Cardiac muscle cell (in vitro differentiated cells and primary cell): ENCODE results near the gene MXD3. TPM values are rescaled to one million over a fixed set of nuclear protein-coding genes. Genes with fewer than 3 reads are reported as not detected.

Experiments
- DNase-seq, 2 donors: peaks; one replicate each; pipeline versions ENCODE4 v3.0.0 to v3.0.0-alpha.2; 2010 to 2017; ENCODE audit warnings: low read depth in 1 of 2, low spot score in 1 of 2
- H3K27ac ChIP-seq: fragments of 200-600 bp; sonication (generic); 2 replicates; pipeline ENCODE4 v1.5.1; 2016
- H3K27me3 ChIP-seq: fragments of 200-600 bp; sonication (generic); 2 replicates; pipeline ENCODE4 v1.6.0; 2016; ENCODE audit warnings: control low read depth
- H3K36me3 ChIP-seq: fragments of 200-600 bp; sonication (generic); 2 replicates; pipeline ENCODE4 v1.5.1; 2016; ENCODE audit warnings: control low read depth
- H3K4me1 ChIP-seq: fragments of 200-600 bp; sonication (generic); 2 replicates; pipeline ENCODE4 v1.8.1; 2017; ENCODE audit warnings: low read depth, mild to moderate bottlenecking, mixed run types
- H3K4me3 ChIP-seq: fragments of 200-600 bp; sonication (generic); 2 replicates; pipeline ENCODE4 v1.5.1; 2016; ENCODE audit warnings: mild to moderate bottlenecking
- H3K9me3 ChIP-seq: fragments of 200-600 bp; sonication (generic); 2 replicates; pipeline ENCODE4 v1.5.1; 2017; ENCODE audit warnings: low read depth, mild to moderate bottlenecking, control low read depth
- polyA plus RNA-seq: library from polyadenylated mRNA; unstranded; fragments of >200 nt; fragmentation: Nextera tagmentation; extraction: Ambion mirVana; gene quantifications from 2 replicates; pipeline ENCODE4 v1.2.1, GENCODE V29; 2016
- total RNA-seq: library from RNA; depleted of rRNA; stranded (reverse); fragments of >200 nt; gene quantifications from 2 replicates; pipeline ENCODE4 v1.2.3, GENCODE V29; 2016
- TF ChIP-seq, protein P1 (sequence below): IDR thresholded peaks from 2 replicates; pipeline ENCODE4 v1.5.1; 2012; ENCODE audit warnings: low read depth, mild to moderate bottlenecking, low read length

MXD3 gene
- total and polyA plus RNA-seq, 2 experiments from 2014 or later: 7.3 to 112 TPM

DNA sequence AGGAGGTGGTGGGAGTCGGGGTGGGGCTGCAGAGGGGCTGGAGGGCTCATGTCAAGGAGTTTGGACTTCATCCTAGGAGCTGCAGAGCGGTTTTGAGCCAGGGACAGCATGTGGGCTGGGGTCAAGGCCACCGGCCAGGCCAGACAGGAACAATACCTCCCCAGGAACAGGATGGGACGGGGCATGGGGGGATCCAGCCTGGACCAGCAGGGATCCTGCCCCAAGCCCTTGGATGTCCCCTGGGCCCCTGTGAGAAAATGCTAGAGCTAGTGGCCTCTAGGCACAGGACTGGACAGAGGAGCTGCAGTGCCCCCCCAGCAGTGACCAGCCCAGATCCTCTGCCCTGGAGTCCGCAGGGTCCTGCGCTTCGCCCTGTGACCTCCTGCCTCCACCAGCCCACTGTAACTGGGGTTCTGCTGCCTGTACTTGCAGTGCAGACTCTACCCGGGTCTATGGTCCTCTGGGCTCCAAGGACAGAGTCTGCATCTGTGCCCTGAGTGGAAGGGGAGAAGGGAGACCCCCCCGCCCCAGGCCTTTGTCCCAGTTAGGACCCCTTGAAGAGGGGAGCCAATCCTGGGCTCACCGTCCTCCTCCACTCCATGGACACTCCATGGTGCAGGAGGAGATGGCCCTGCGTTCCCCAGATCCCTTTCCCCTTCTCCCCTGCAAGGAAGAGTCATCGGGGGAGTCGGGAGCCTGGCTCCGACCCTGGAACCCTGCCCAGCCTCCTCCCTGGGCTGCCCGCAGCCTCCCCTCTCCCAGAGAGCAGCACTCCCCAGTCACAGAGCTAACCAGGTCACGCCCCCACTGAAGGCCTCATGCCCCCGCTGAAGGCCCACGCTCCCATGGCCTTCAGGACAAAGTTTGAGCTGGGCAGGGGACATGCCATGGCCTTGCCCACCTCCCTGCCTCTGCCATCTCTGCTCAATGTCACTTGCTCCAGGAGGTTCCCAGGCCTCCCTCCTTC is 3.0 kb upstream of the MXD3 start:
- Histone ChIP-seq H3K36me3 (no peaks in the 10 kb centered on the region), H3K4me1 (no peaks in the 10 kb centered on the region), H3K27ac (no peak overlapping the region), H3K9me3 (no peaks in the 10 kb centered on the region), H3K27me3 (no peaks in the 10 kb centered on the region), H3K4me3 (no peak overlapping the region)
- TF ChIP-seq, protein P1, sequence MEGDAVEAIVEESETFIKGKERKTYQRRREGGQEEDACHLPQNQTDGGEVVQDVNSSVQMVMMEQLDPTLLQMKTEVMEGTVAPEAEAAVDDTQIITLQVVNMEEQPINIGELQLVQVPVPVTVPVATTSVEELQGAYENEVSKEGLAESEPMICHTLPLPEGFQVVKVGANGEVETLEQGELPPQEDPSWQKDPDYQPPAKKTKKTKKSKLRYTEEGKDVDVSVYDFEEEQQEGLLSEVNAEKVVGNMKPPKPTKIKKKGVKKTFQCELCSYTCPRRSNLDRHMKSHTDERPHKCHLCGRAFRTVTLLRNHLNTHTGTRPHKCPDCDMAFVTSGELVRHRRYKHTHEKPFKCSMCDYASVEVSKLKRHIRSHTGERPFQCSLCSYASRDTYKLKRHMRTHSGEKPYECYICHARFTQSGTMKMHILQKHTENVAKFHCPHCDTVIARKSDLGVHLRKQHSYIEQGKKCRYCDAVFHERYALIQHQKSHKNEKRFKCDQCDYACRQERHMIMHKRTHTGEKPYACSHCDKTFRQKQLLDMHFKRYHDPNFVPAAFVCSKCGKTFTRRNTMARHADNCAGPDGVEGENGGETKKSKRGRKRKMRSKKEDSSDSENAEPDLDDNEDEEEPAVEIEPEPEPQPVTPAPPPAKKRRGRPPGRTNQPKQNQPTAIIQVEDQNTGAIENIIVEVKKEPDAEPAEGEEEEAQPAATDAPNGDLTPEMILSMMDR: no peak
- no peak for DNase-seq

DNA sequence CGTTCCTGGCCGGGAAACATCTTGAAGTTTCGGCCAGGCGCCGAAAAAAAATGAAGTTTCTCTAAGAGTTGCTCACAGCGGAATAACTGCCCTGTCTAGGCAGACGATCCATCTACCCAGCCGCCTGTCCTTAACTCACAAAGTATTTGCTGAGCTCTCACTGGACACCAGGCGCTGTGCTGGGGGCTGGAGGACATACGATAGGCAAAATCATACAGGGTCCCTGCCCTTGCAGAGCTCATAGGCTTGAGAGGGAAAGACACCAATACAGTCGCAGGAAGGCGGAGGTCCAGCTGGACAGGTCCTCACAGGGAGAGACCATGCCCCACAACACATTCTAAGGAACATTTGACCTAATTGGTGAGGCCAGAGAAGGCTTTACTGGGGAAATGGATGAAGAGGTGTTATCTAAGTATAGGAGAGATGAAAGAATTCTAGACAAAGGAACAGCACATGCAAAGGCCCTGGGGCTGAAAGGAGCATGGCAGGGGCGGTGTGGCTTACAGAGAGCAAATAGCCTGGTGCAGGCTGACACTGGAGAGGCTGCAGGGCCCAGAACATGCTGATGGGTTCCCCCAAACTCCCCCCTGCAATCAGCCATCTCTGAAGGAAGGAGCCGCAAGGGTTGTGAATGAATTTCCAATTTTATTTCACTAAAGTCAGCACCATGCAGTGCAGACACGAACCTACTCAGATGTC is 2.0 kb upstream of the MXD3 start:
- H3K4me1 ChIP-seq: no peaks in the 10 kb centered on the region
- no peak overlapping the region for H3K27ac ChIP-seq
- H3K4me3 ChIP-seq: no peak overlapping the region
- H3K27me3 ChIP-seq: no peaks in the 10 kb centered on the region
- H3K9me3 ChIP-seq: no peaks in the 10 kb centered on the region
- H3K36me3 ChIP-seq: no peaks in the 10 kb centered on the region
- DNase-seq: no peak
- TF ChIP-seq, protein P1: no peak

DNA sequence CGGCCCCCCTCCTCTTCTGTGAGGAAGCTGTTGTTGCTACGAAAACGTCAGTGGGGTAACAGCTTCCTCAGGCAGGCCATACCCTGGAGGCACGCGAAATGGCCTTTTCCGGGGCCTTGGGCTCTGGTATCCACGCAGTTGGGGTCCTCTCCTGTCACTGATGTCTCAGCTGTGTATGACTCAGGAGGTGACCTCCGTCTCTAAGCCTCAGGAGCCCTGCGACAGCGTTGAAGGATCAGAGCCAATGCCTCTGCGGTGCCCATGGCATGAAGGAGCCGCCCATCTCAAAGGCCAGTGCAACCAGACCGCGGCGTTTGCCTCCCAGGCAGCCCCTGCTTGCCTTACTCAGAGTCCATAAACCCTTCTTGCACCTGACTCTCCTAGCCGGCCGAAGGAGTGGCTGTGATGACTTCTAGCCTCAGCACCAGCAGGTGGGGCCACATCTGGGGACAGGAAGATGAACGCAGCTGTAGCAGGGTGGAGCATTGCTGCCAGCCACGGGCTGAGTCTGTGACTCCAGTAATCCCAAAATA is 1.0 kb upstream of the MXD3 start:
- Histone ChIP-seq H3K36me3 (no peaks in the 10 kb centered on the region), H3K27me3 (no peaks in the 10 kb centered on the region), H3K9me3 (no peaks in the 10 kb centered on the region), H3K4me3 (peak overlapping the region; percentile 6), H3K27ac (no peak overlapping the region), H3K4me1 (no peaks in the 10 kb centered on the region)
- TF ChIP-seq, protein P1: no peak
- peak in 1 of 2 donors; percentile 20 for DNase-seq

DNA sequence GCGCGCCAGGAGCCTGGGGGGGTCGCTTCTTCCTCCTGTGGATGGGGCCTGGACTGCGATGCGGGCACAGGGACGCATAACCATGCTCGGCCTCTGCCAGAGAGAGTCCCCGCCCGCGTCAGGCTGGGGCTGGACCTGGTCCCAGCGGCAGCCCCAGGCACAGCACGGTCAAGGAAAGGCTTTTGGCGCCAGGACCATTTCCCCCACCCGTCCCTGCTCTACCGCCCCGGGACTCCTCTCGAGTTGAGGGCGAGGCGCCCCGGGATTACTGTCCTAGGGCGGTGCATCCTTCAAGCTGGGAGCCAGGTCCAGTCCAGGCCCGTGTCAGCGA is 341 bp downstream of the MXD3 start:
- H3K27ac ChIP-seq: peak overlapping the region; percentile 58
- TF ChIP-seq, protein P1: no peak

DNA sequence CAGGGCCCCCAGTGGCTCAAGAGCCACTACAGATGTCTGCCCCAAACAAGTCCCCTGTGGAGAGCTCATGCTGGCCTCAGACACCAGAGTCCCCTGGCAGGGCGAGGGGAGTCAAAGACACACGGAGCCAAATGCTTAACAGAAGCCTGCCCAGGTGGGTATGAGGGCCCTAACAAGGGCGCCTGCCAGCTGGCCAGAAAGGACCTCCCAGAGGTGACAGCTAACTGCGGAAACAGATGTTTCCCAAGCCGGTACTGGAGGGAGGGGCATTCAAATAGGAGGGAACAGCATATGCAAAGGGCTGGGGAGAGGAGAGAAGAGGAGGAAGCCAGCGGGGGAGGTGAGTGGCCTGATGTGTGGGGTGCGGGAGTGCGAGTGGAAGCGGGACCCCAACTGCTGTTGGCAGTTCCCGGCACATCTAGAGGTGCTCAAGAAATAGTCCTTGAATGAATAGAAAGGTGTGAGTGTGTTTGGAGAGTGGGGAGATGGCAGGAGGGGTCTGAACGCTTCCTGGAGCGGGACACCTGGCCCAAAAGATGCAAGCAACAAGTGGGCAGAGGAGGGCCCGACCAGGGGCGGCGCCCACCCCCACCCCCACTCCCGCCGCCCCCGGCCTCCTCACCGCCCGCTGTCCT is 824 bp downstream of the MXD3 start:
- peak in 1 of 2 donors; percentile 38 for DNase-seq
- no peaks in the 10 kb centered on the region for H3K27me3 ChIP-seq
- TF ChIP-seq, protein P1: no peak
- no peaks in the 10 kb centered on the region for H3K9me3 ChIP-seq
- peaks cover 5% of the 10 kb centered on the region for H3K36me3 ChIP-seq
- H3K27ac ChIP-seq: no peak overlapping the region
- H3K4me1 ChIP-seq: no peaks in the 10 kb centered on the region
- H3K4me3 ChIP-seq: peak overlapping the region; percentile 41

More for the DNA sequence above, 341 bp downstream of the MXD3 start:
- Histone ChIP-seq H3K4me3 (peak overlapping the region; percentile 41), H3K27me3 (no peaks in the 10 kb centered on the region), H3K36me3 (peaks cover 5% of the 10 kb centered on the region), H3K9me3 (no peaks in the 10 kb centered on the region), H3K4me1 (no peaks in the 10 kb centered on the region)
- peak; percentile 15 to 43 for DNase-seq
